H1 (cell line): ENCODE results near the gene SPTBN1. TPM values are rescaled to one million over a fixed set of nuclear protein-coding genes. Genes with fewer than 3 reads are reported as not detected.

Experiments
- CTCF ChIA-PET: fragments of 300-600 bp; sonication (Branson Sonifier 250); formaldehyde crosslinking; loops from one replicate; lab custom pipeline; 2021; ENCODE audit not compliant: partially characterized antibody; lab: Charles Lee
- POLR2A ChIA-PET: fragments of 300-600 bp; sonication (Branson Sonifier 250); formaldehyde crosslinking; loops from one replicate; lab custom pipeline; 2021; ENCODE audit warnings: inconsistent platforms; ENCODE audit not compliant: partially characterized antibody; lab: Charles Lee
- DNase-seq, 2 experiments: peaks; one replicate each; pipeline versions ENCODE4 v3.0.0 to v3.0.0-alpha.2; 2010 to 2022; ENCODE audit warnings: low spot score in 2 of 2, low read depth in 1 of 2, mixed read lengths in 1 of 2
- FAIRE-seq: peaks from 2 replicates; lab custom pipeline; 2011; peaks lifted over from hg19 to GRCh38; lab: Jason Lieb, UNC
- H2AFZ ChIP-seq: 2 replicates; pipeline ENCODE4 v1.8.1; 2012; ENCODE audit warnings: low read length, inconsistent platforms
- H2AK5ac ChIP-seq: 2 replicates; pipeline ENCODE4 v1.6.1; 2013; ENCODE audit warnings: low read depth, low read length
- H2BK120ac ChIP-seq: replicated peaks from 2 replicates; pipeline ENCODE3; 2013; ENCODE audit warnings: low read depth, low read length, inconsistent platforms
- H2BK12ac ChIP-seq: 2 replicates; pipeline ENCODE4 v1.6.1; 2013; ENCODE audit warnings: low read depth, low read length
- H2BK15ac ChIP-seq: 2 replicates; pipeline ENCODE4 v1.6.1; 2013; ENCODE audit warnings: low read length
- H2BK20ac ChIP-seq: 2 replicates; pipeline ENCODE4 v1.6.1; 2013; ENCODE audit warnings: low read length
- H2BK5ac ChIP-seq: 2 replicates; pipeline ENCODE4 v1.6.1; 2013; ENCODE audit warnings: low read depth, low read length
- H3K14ac ChIP-seq: 2 replicates; pipeline ENCODE4 v1.6.1; 2013; ENCODE audit warnings: inconsistent platforms; ENCODE audit not compliant: insufficient read length
- H3K18ac ChIP-seq: 2 replicates; pipeline ENCODE4 v1.6.1; 2013; ENCODE audit warnings: low read length; ENCODE audit errors: extremely low read depth
- H3K23ac ChIP-seq: 2 replicates; pipeline ENCODE4 v1.6.1; 2013; ENCODE audit warnings: inconsistent platforms; ENCODE audit not compliant: insufficient read length
- H3K23me2 ChIP-seq: 2 replicates; pipeline ENCODE4 v1.6.1; 2013; ENCODE audit warnings: low read depth, low read length
- H3K27ac ChIP-seq: 2 replicates; pipeline ENCODE4 v1.6.1; 2011; ENCODE audit warnings: low read depth, low read length, inconsistent platforms
- H3K27me3 ChIP-seq, 4 experiments: replicated peaks in 1 of 4; 1 replicate in 1 of 4; 2 replicates in 3 of 4; pipeline versions ENCODE4 v1.6.1 to v1.8.1; 2011 to 2013; ENCODE audit warnings: low read length in 3 of 4, mild to moderate bottlenecking in 3 of 4, inconsistent platforms in 2 of 4, mixed read lengths in 2 of 4, moderate library complexity in 1 of 4; ENCODE audit not compliant: control insufficient read depth in 3 of 4, insufficient read depth in 3 of 4; ENCODE audit errors: extremely low read depth in 1 of 4
- H3K36me3 ChIP-seq, 4 experiments: 2 replicates each; pipeline versions ENCODE4 v1.6.1 to v1.8.1; 2011 to 2013; ENCODE audit warnings: mild to moderate bottlenecking in 4 of 4, low read length in 3 of 4, moderate library complexity in 2 of 4, control low read depth in 1 of 4, inconsistent platforms in 1 of 4; ENCODE audit not compliant: insufficient read depth in 4 of 4, control insufficient read depth in 2 of 4
- H3K4ac ChIP-seq: replicated peaks from 2 replicates; pipeline ENCODE3; 2013; ENCODE audit warnings: low read length, low read depth, mixed read lengths, inconsistent platforms; ENCODE audit not compliant: insufficient read length
- H3K4me1 ChIP-seq, 4 experiments: replicated peaks in 1 of 4; 1 replicate in 1 of 4; 2 replicates in 3 of 4; pipeline versions ENCODE4 v1.6.1 to v1.8.1; 2011 to 2013; ENCODE audit warnings: low read length in 3 of 4, inconsistent platforms in 2 of 4, mixed read lengths in 1 of 4; ENCODE audit not compliant: insufficient read depth in 4 of 4, control insufficient read depth in 3 of 4
- H3K4me2 ChIP-seq, 2 experiments: 2 replicates each; pipeline versions ENCODE4 v1.6.1 to v1.8.1; 2011 to 2013; ENCODE audit warnings: low read depth in 2 of 2, low read length in 2 of 2, control low read depth in 1 of 2, inconsistent platforms in 1 of 2, mild to moderate bottlenecking in 1 of 2; ENCODE audit not compliant: insufficient read depth in 1 of 2
- H3K4me3 ChIP-seq, 4 experiments: fragments of 200-600, 300-600 bp in 1 of 4; sonication (generic), shearing (Covaris generic), sonication (Bioruptor Twin) in 1 of 4; 2 replicates each; pipeline versions ENCODE4 v1.5.1 to v1.8.1; 2011 to 2016; ENCODE audit warnings: low read length in 4 of 4, low read depth in 3 of 4, control low read depth in 2 of 4, inconsistent platforms in 2 of 4, mild to moderate bottlenecking in 2 of 4, mixed read lengths in 1 of 4, moderate library complexity in 1 of 4; ENCODE audit not compliant: insufficient read depth in 2 of 4; ENCODE audit errors: extremely low read depth in 1 of 4
- H3K56ac ChIP-seq: replicated peaks from 2 replicates; pipeline ENCODE3; 2013; ENCODE audit warnings: low read depth, mild to moderate bottlenecking, mixed read lengths, low read length, inconsistent platforms; ENCODE audit not compliant: insufficient read length
- H3K79me1 ChIP-seq: 2 replicates; pipeline ENCODE4 v1.6.1; 2013; ENCODE audit warnings: low read depth, low read length, control low read depth
- H3K79me2 ChIP-seq, 2 experiments: 2 replicates each; pipeline versions ENCODE4 v1.6.1 to v1.8.1; 2012 to 2013; ENCODE audit warnings: low read length in 2 of 2, mild to moderate bottlenecking in 2 of 2, inconsistent platforms in 1 of 2; ENCODE audit not compliant: insufficient read depth in 2 of 2, control insufficient read depth in 1 of 2
- H3K9ac ChIP-seq, 4 experiments: replicated peaks in 1 of 4; 1 replicate in 1 of 4; 2 replicates in 3 of 4; pipeline versions ENCODE4 v1.6.1 to v1.8.1; 2011 to 2013; ENCODE audit warnings: low read depth in 3 of 4, low read length in 3 of 4, control low read depth in 2 of 4, mild to moderate bottlenecking in 2 of 4, moderate library complexity in 2 of 4, inconsistent platforms in 1 of 4; ENCODE audit errors: extremely low read depth in 1 of 4
- H3K9me3 ChIP-seq, 2 experiments: 2 replicates each; pipeline versions ENCODE4 v1.6.1 to v1.8.1; 2012 to 2013; ENCODE audit warnings: mild to moderate bottlenecking in 2 of 2, moderate library complexity in 2 of 2, control low read depth in 1 of 2, inconsistent platforms in 1 of 2, low read depth in 1 of 2, low read length in 1 of 2, mixed read lengths in 1 of 2; ENCODE audit not compliant: insufficient read depth in 2 of 2
- H4K20me1 ChIP-seq, 2 experiments: replicated peaks in 1 of 2; 2 replicates each; pipeline versions ENCODE3 to v1.8.1; 2011 to 2013; ENCODE audit warnings: inconsistent platforms in 2 of 2, low read length in 2 of 2, mild to moderate bottlenecking in 1 of 2; ENCODE audit not compliant: insufficient read depth in 2 of 2, control insufficient read depth in 1 of 2
- H4K5ac ChIP-seq: 2 replicates; pipeline ENCODE4 v1.6.1; 2013; ENCODE audit warnings: low read length, low read depth, mixed read lengths, inconsistent platforms; ENCODE audit not compliant: insufficient read length
- H4K8ac ChIP-seq: 2 replicates; pipeline ENCODE4 v1.8.0; 2013; ENCODE audit warnings: mild to moderate bottlenecking, moderate library complexity, low read length, inconsistent platforms; ENCODE audit not compliant: insufficient read depth; ENCODE audit errors: extremely low read depth
- H4K91ac ChIP-seq: replicated peaks from 2 replicates; pipeline ENCODE3; 2013; ENCODE audit warnings: low read length, mixed read lengths, inconsistent platforms; ENCODE audit not compliant: insufficient read length
- ASH2L ChIP-seq: fragments of 200-600, 300-600 bp; sonication (generic); IDR thresholded peaks from one replicate; pipeline ENCODE4 v1.7.1; 2017; ENCODE audit warnings: low read length
- BCL11A ChIP-seq, 2 experiments: IDR thresholded peaks; one replicate each; pipeline ENCODE4 v1.6.1; 2011; ENCODE audit warnings: low read depth in 2 of 2, low read length in 2 of 2, mild to moderate bottlenecking in 2 of 2
- CEBPB ChIP-seq: IDR thresholded peaks from 2 replicates; pipeline ENCODE4 v1.6.1; 2012; ENCODE audit warnings: low read depth, low read length
- CTBP2 ChIP-seq: IDR thresholded peaks from 2 replicates; pipeline ENCODE4 v1.7.0; 2011; ENCODE audit warnings: borderline replicate concordance, mild to moderate bottlenecking, moderate library complexity, mixed read lengths, low read length; ENCODE audit not compliant: insufficient read depth, insufficient read length
- HDAC6 ChIP-seq: IDR thresholded peaks from one replicate; pipeline ENCODE4 v1.7.1; 2012; ENCODE audit warnings: low read depth, mild to moderate bottlenecking, inconsistent platforms, low read length, moderate library complexity
- RNF2 ChIP-seq: fragments of 200-900, 300-1000 bp; sonication (generic); IDR thresholded peaks from 2 replicates; pipeline ENCODE4 v1.7.1; 2016; ENCODE audit warnings: borderline replicate concordance, low read depth, mild to moderate bottlenecking, antibody characterized with exemption, low read length; ENCODE audit not compliant: poor library complexity, severe bottlenecking; ENCODE audit errors: missing control alignments
- RXRA ChIP-seq: IDR thresholded peaks from 2 replicates; pipeline ENCODE4 v1.6.1; 2011; ENCODE audit warnings: low read depth, mild to moderate bottlenecking, low read length, moderate library complexity; ENCODE audit not compliant: insufficient read depth
- SAP30 ChIP-seq: fragments of 300-600 bp; sonication (generic); IDR thresholded peaks from 2 replicates; pipeline ENCODE4 v1.7.1; 2012; ENCODE audit warnings: low read length, moderate library complexity, mild to moderate bottlenecking, inconsistent platforms; ENCODE audit not compliant: insufficient read depth, insufficient replicate concordance
- YY1 ChIP-seq: IDR thresholded peaks from 2 replicates; pipeline ENCODE4 v1.6.1; 2011; ENCODE audit warnings: low read depth, mild to moderate bottlenecking, low read length
- WGBS, 2 experiments: shearing (Covaris generic) in 1 of 2; methylation state at CpG; one replicate each; pipeline versions ENCODE4 v1.1.6 to v1.1.7; 2013 to 2015; ENCODE audit warnings: low lambda C conversion rate in 2 of 2, mixed read lengths in 2 of 2, inconsistent platforms in 1 of 2, low coverage in 1 of 2, missing lambda C conversion rate in 1 of 2; ENCODE audit not compliant: insufficient replicate concordance in 2 of 2, insufficient coverage in 1 of 2, insufficient read length in 1 of 2; ENCODE audit errors: extremely low coverage in 1 of 2, missing lambda C conversion rate in 1 of 2; 5-methylcytosine and 5-hydroxymethylcytosine counted together
- polyA plus RNA-seq, 7 experiments: library from polyadenylated mRNA; depleted of rRNA in 3 of 7; stranded (reverse) in 5 of 7; unstranded in 2 of 7; fragments of >200 nt in 5 of 7; fragments of 200-250 nt in 2 of 7; gene quantifications; 1 replicate in 5 of 7; 2 replicates in 1 of 7; 4 replicates in 1 of 7; pipeline versions ENCODE4 v1.2.1 to v1.2.3, GENCODE V29; 2011 to 2013; ENCODE audit warnings: missing spikeins in 2 of 7, mixed read lengths in 2 of 7
- total RNA-seq: library from RNA; stranded (reverse); fragmentation: NEBNext Ultra II Directional; extraction: Animal tissue kit (Norgen Biotek cat#: 25700); gene quantifications from 2 replicates; pipeline ENCODE4 v1.2.1, GENCODE V29; 2021

SPTBN1 gene
- total and polyA plus RNA-seq, 2 of the 8 experiments (the other 6 are each of a cell fraction or from before 2014, with no cell fraction given), result 31.8 to 180 TPM

GRCh38 chr2:54420524-54421172 lies 35.5 kb upstream of the SPTBN1 start:
- H3K79me1 ChIP-seq, result no peaks in the 10 kb centered on the region
- H3K23me2 ChIP-seq, result no peaks in the 10 kb centered on the region
- H2BK15ac ChIP-seq, result 0 out of 2 replicates have a peak overlapping the region, but pooled peaks have one; percentile 35
- no peak overlapping the region for H3K4me3 ChIP-seq
- 0 out of 4 replicates have a peak, but pooled peaks cover 0 to 4% of the 10 kb centered on the region in 2 experiments for H3K9me3 ChIP-seq
- no peak overlapping the region for H3K14ac ChIP-seq
- no peaks in the 10 kb centered on the region for H3K36me3 ChIP-seq
- no peak overlapping the region for H2AFZ ChIP-seq
- H2BK20ac ChIP-seq, result no peak overlapping the region
- H3K18ac ChIP-seq, result no peak overlapping the region
- no peak overlapping the region for H3K56ac ChIP-seq
- H2BK5ac ChIP-seq, result no peak overlapping the region
- no peaks in the 10 kb centered on the region for H3K79me2 ChIP-seq
- ChIA-PET CTCF (interaction anchor here (0.9 kb wide), 1 partner anchor 244 kb away, joined by 3 read pairs; no protein-coding TSS in a partner anchor), POLR2A (no interaction called here)
- no peak overlapping the region for H3K23ac ChIP-seq
- H2BK12ac ChIP-seq, result no peak overlapping the region
- no peaks in the 10 kb centered on the region for H3K27me3 ChIP-seq
- WGBS, 2 experiments, result 82% methylated on average over 2 of the region's 2 CpGs; no CpG with 5 or more reads in 1 of the 2 experiments
- no peak overlapping the region for H3K4ac ChIP-seq
- H3K27ac ChIP-seq, result no peak overlapping the region
- H4K8ac ChIP-seq, result no peak overlapping the region
- H2BK120ac ChIP-seq, result no peak overlapping the region
- FAIRE-seq (no peak), DNase-seq (no peak)
- peaks cover 0 to 2% (median under 1%) of the 10 kb centered on the region in 4 experiments; a peak in 3 of 7 replicates for H3K4me1 ChIP-seq
- H3K9ac ChIP-seq, result no peak overlapping the region
- H4K20me1 ChIP-seq, result no peaks in the 10 kb centered on the region
- H4K91ac ChIP-seq, result no peak overlapping the region
- no peak overlapping the region for H3K4me2 ChIP-seq
- no peak overlapping the region for H4K5ac ChIP-seq
- H2AK5ac ChIP-seq, result no peak overlapping the region
- TF ChIP-seq BCL11A (IDR thresholded peaks at IDR 0.05; ENCODE audit: low read depth in 2 of 2, low read length in 2 of 2), result no peak
- TF ChIP-seq HDAC6, result no peak
- TF ChIP-seq CEBPB, result no peak
- no peak for TF ChIP-seq SAP30
- no peak for TF ChIP-seq RNF2
- no peak for TF ChIP-seq RXRA
- TF ChIP-seq CTBP2, result no peak
- no peak for TF ChIP-seq YY1
- TF ChIP-seq ASH2L, result no peak
